ENCODE results near the gene SLIT1.

DNA sequence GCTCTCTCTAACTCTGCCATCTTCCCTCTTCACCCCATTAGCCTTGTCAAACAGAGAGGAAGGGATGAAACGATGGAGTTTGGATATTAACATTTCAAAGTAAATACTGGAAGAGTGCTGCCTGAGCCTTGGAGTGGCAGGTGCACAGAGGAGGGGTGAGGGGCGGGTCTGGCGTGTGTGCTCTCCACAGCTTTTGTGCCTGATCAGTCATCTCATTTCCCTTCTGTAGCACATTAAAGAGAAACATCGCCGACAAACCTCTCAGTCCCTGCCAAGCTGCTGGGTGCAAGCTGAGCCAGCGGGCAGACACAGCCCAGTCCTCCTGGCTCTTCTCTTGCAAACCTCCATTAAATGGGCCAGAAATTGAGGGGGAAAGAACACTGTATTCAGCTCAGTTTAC is 76.2 kb downstream of the SLIT1 start:
- TF ChIP-seq RAD21 (IDR thresholded peaks at IDR 0.05; ENCODE audit: low read depth), result no peak
- no peak for TF ChIP-seq CREB1 (IDR thresholded peaks at IDR 0.05; ENCODE audit: low read depth)
- no peak for TF ChIP-seq EP300 (IDR thresholded peaks at IDR 0.05; ENCODE audit: borderline replicate concordance)
- TF ChIP-seq YY1 (IDR thresholded peaks at IDR 0.05; ENCODE audit: low read depth), result no peak
- TF ChIP-seq, protein P1, sequence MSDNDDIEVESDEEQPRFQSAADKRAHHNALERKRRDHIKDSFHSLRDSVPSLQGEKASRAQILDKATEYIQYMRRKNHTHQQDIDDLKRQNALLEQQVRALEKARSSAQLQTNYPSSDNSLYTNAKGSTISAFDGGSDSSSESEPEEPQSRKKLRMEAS (IDR thresholded peaks at IDR 0.05), result no peak
- TF ChIP-seq, protein P2, sequence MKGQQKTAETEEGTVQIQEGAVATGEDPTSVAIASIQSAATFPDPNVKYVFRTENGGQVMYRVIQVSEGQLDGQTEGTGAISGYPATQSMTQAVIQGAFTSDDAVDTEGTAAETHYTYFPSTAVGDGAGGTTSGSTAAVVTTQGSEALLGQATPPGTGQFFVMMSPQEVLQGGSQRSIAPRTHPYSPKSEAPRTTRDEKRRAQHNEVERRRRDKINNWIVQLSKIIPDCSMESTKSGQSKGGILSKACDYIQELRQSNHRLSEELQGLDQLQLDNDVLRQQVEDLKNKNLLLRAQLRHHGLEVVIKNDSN (IDR thresholded peaks at IDR 0.05), result no peak
